ENCODE results near the gene UBE2E3.

Gene UBE2E3

GRCh38 chr2:181004647-181005325 lies 24.4 kb downstream of the UBE2E3 start:
- H3K4me1 ChIP-seq (ENCODE audit: control insufficient read depth, low read depth, low read length): peaks cover 16% of the 10 kb centered on the region
- no peak overlapping the region for H3K9ac ChIP-seq (ENCODE audit: low read length)
- no peak overlapping the region for H3K4me3 ChIP-seq (ENCODE audit: low read length)
- H3K36me3 ChIP-seq (ENCODE audit: control insufficient read depth, low read depth, low read length): no peaks in the 10 kb centered on the region
- no peak overlapping the region for H3K27ac ChIP-seq (ENCODE audit: low read length)
- no peaks in the 10 kb centered on the region for H3K27me3 ChIP-seq (ENCODE audit: control insufficient read depth, insufficient read depth, low read length)
- no peaks in the 10 kb centered on the region for H3K9me3 ChIP-seq (ENCODE audit: control insufficient read depth, low read depth, low read length)

- Histone ChIP-seq H3K27ac (ENCODE audit: low read length) (no peak overlapping the region), H3K4me1 (ENCODE audit: control insufficient read depth, low read depth, low read length) (peaks cover 17% of the 10 kb centered on the region), H3K9me3 (ENCODE audit: control insufficient read depth, low read depth, low read length) (no peaks in the 10 kb centered on the region), H3K9ac (ENCODE audit: low read length) (no peak overlapping the region), H3K36me3 (ENCODE audit: control insufficient read depth, low read depth, low read length) (no peaks in the 10 kb centered on the region), H3K4me3 (ENCODE audit: low read length) (no peak overlapping the region), H3K27me3 (ENCODE audit: control insufficient read depth, insufficient read depth, low read length) (no peaks in the 10 kb centered on the region)
Measured at GRCh38 chr2:181005326-181005655, 24.9 kb downstream of the UBE2E3 start.

- H3K27me3 ChIP-seq (ENCODE audit: control insufficient read depth, insufficient read depth, low read length): no peaks in the 10 kb centered on the region
- no peak overlapping the region for H3K4me3 ChIP-seq (ENCODE audit: low read length)
- no peaks in the 10 kb centered on the region for H3K9me3 ChIP-seq (ENCODE audit: control insufficient read depth, low read depth, low read length)
- no peaks in the 10 kb centered on the region for H3K36me3 ChIP-seq (ENCODE audit: control insufficient read depth, low read depth, low read length)
- H3K27ac ChIP-seq (ENCODE audit: low read length): no peak overlapping the region
- H3K4me1 ChIP-seq (ENCODE audit: control insufficient read depth, low read depth, low read length): peaks cover 21% of the 10 kb centered on the region
- no peak overlapping the region for H3K9ac ChIP-seq (ENCODE audit: low read length)
Measured at GRCh38 chr2:181005809-181006208, 25.4 kb downstream of the UBE2E3 start.

- Histone ChIP-seq H3K4me1 (ENCODE audit: control insufficient read depth, low read depth, low read length) (peaks cover 11% of the 10 kb centered on the region), H3K4me3 (ENCODE audit: low read length) (no peak overlapping the region), H3K36me3 (ENCODE audit: control insufficient read depth, low read depth, low read length) (no peaks in the 10 kb centered on the region), H3K9me3 (ENCODE audit: control insufficient read depth, low read depth, low read length) (no peaks in the 10 kb centered on the region), H3K27me3 (ENCODE audit: control insufficient read depth, insufficient read depth, low read length) (no peaks in the 10 kb centered on the region), H3K27ac (ENCODE audit: low read length) (no peak overlapping the region), H3K9ac (ENCODE audit: low read length) (no peak overlapping the region)
Measured at GRCh38 chr2:181007086-181007837, 26.9 kb downstream of the UBE2E3 start.

GRCh38 chr2:181008407-181008806 lies 28.0 kb downstream of the UBE2E3 start:
- no peak overlapping the region for H3K9ac ChIP-seq (ENCODE audit: low read length)
- H3K4me1 ChIP-seq (ENCODE audit: control insufficient read depth, low read depth, low read length): peaks cover 8% of the 10 kb centered on the region
- H3K27me3 ChIP-seq (ENCODE audit: control insufficient read depth, insufficient read depth, low read length): no peaks in the 10 kb centered on the region
- no peaks in the 10 kb centered on the region for H3K9me3 ChIP-seq (ENCODE audit: control insufficient read depth, low read depth, low read length)
- no peaks in the 10 kb centered on the region for H3K36me3 ChIP-seq (ENCODE audit: control insufficient read depth, low read depth, low read length)
- H3K27ac ChIP-seq (ENCODE audit: low read length): no peak overlapping the region
- H3K4me3 ChIP-seq (ENCODE audit: low read length): no peak overlapping the region

- Histone ChIP-seq H3K27ac (ENCODE audit: low read length) (no peak overlapping the region), H3K4me1 (ENCODE audit: control insufficient read depth, low read depth, low read length) (peaks cover 5% of the 10 kb centered on the region), H3K9ac (ENCODE audit: low read length) (no peak overlapping the region), H3K4me3 (ENCODE audit: low read length) (no peak overlapping the region), H3K36me3 (ENCODE audit: control insufficient read depth, low read depth, low read length) (no peaks in the 10 kb centered on the region), H3K9me3 (ENCODE audit: control insufficient read depth, low read depth, low read length) (no peaks in the 10 kb centered on the region), H3K27me3 (ENCODE audit: control insufficient read depth, insufficient read depth, low read length) (no peaks in the 10 kb centered on the region)
Measured at GRCh38 chr2:181021199-181021789, 40.9 kb downstream of the UBE2E3 start.

GRCh38 chr2:181022652-181023051 lies 42.2 kb downstream of the UBE2E3 start:
- no peak overlapping the region for H3K27ac ChIP-seq (ENCODE audit: low read length)
- H3K9ac ChIP-seq (ENCODE audit: low read length): no peak overlapping the region
- H3K9me3 ChIP-seq (ENCODE audit: control insufficient read depth, low read depth, low read length): no peaks in the 10 kb centered on the region
- H3K4me3 ChIP-seq (ENCODE audit: low read length): no peak overlapping the region
- H3K27me3 ChIP-seq (ENCODE audit: control insufficient read depth, insufficient read depth, low read length): no peaks in the 10 kb centered on the region
- no peaks in the 10 kb centered on the region for H3K36me3 ChIP-seq (ENCODE audit: control insufficient read depth, low read depth, low read length)
- H3K4me1 ChIP-seq (ENCODE audit: control insufficient read depth, low read depth, low read length): peaks cover 5% of the 10 kb centered on the region

GRCh38 chr2:181025004-181025403 lies 44.6 kb downstream of the UBE2E3 start:
- H3K4me3 ChIP-seq (ENCODE audit: low read length): no peak overlapping the region
- no peaks in the 10 kb centered on the region for H3K36me3 ChIP-seq (ENCODE audit: control insufficient read depth, low read depth, low read length)
- H3K9me3 ChIP-seq (ENCODE audit: control insufficient read depth, low read depth, low read length): no peaks in the 10 kb centered on the region

GRCh38 chr2:181036445-181036844 lies 56.0 kb downstream of the UBE2E3 start:
- no peak overlapping the region for H3K27ac ChIP-seq (ENCODE audit: low read length)
- no peaks in the 10 kb centered on the region for H3K27me3 ChIP-seq (ENCODE audit: control insufficient read depth, insufficient read depth, low read length)
- no peaks in the 10 kb centered on the region for H3K9me3 ChIP-seq (ENCODE audit: control insufficient read depth, low read depth, low read length)
- H3K4me3 ChIP-seq (ENCODE audit: low read length): no peak overlapping the region
- H3K4me1 ChIP-seq (ENCODE audit: control insufficient read depth, low read depth, low read length): no peaks in the 10 kb centered on the region
- H3K36me3 ChIP-seq (ENCODE audit: control insufficient read depth, low read depth, low read length): no peaks in the 10 kb centered on the region
- no peak overlapping the region for H3K9ac ChIP-seq (ENCODE audit: low read length)

More at GRCh38 chr2:181025004-181025403, 44.6 kb downstream of the UBE2E3 start:
- no peak overlapping the region for H3K9ac ChIP-seq (ENCODE audit: low read length)
- no peaks in the 10 kb centered on the region for H3K27me3 ChIP-seq (ENCODE audit: control insufficient read depth, insufficient read depth, low read length)
- peaks cover 5% of the 10 kb centered on the region for H3K4me1 ChIP-seq (ENCODE audit: control insufficient read depth, low read depth, low read length)
- no peak overlapping the region for H3K27ac ChIP-seq (ENCODE audit: low read length)

GRCh38 chr2:181036848-181037603 lies 56.6 kb downstream of the UBE2E3 start:
- Histone ChIP-seq H3K9ac (ENCODE audit: low read length) (no peak overlapping the region), H3K27ac (ENCODE audit: low read length) (no peak overlapping the region)

GRCh38 chr2:181037922-181038321 lies 57.5 kb downstream of the UBE2E3 start:
- Histone ChIP-seq H3K27ac (ENCODE audit: low read length) (no peak overlapping the region), H3K9ac (ENCODE audit: low read length) (no peak overlapping the region), H3K36me3 (ENCODE audit: control insufficient read depth, low read depth, low read length) (no peaks in the 10 kb centered on the region), H3K4me3 (ENCODE audit: low read length) (no peak overlapping the region), H3K4me1 (ENCODE audit: control insufficient read depth, low read depth, low read length) (no peaks in the 10 kb centered on the region), H3K9me3 (ENCODE audit: control insufficient read depth, low read depth, low read length) (no peaks in the 10 kb centered on the region), H3K27me3 (ENCODE audit: control insufficient read depth, insufficient read depth, low read length) (no peaks in the 10 kb centered on the region)

More at GRCh38 chr2:181036848-181037603, 56.6 kb downstream of the UBE2E3 start:
- no peaks in the 10 kb centered on the region for H3K4me1 ChIP-seq (ENCODE audit: control insufficient read depth, low read depth, low read length)
- H3K36me3 ChIP-seq (ENCODE audit: control insufficient read depth, low read depth, low read length): no peaks in the 10 kb centered on the region
- no peaks in the 10 kb centered on the region for H3K27me3 ChIP-seq (ENCODE audit: control insufficient read depth, insufficient read depth, low read length)
- H3K4me3 ChIP-seq (ENCODE audit: low read length): no peak overlapping the region
- H3K9me3 ChIP-seq (ENCODE audit: control insufficient read depth, low read depth, low read length): no peaks in the 10 kb centered on the region

Measured in iPS-18a (cell line).